WI38 (cell line): Measurements from ENCODE around the gene C16orf78.

Experiments used
- H3K4me3 ChIP-seq: 2 replicates; pipeline ENCODE4 v1.5.1; 2011; ENCODE audit warnings: low read depth, mild to moderate bottlenecking, control low read depth, low read length
- TF ChIP-seq, protein P1 (sequence below): IDR thresholded peaks from 2 replicates; pipeline ENCODE4 v1.5.1; 2012; ENCODE audit warnings: low read depth, mild to moderate bottlenecking, control low read depth, low read length

Gene C16orf78

DNA sequence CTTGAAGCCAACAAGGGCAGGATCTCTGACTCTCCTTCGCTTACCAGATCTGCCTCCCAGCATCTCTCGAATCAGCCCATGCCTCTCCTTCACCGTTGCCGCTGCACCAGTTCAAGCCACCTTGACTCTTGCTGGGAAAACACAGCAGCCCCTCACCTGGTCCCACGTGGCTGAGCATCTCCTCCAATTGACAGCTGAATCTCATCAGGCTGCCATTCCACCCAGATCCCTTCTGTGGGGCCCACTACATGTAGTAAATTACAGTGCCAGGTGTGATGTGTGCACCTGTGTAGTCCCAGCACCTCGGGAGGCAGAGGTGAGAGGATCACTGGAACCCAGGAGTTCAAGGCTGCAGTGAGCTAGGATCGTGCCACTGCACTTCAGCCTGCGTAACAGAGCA lies 37.8 kb upstream of the C16orf78 start:
- H3K4me3 ChIP-seq = no peak overlapping the region
- TF ChIP-seq, protein P1, sequence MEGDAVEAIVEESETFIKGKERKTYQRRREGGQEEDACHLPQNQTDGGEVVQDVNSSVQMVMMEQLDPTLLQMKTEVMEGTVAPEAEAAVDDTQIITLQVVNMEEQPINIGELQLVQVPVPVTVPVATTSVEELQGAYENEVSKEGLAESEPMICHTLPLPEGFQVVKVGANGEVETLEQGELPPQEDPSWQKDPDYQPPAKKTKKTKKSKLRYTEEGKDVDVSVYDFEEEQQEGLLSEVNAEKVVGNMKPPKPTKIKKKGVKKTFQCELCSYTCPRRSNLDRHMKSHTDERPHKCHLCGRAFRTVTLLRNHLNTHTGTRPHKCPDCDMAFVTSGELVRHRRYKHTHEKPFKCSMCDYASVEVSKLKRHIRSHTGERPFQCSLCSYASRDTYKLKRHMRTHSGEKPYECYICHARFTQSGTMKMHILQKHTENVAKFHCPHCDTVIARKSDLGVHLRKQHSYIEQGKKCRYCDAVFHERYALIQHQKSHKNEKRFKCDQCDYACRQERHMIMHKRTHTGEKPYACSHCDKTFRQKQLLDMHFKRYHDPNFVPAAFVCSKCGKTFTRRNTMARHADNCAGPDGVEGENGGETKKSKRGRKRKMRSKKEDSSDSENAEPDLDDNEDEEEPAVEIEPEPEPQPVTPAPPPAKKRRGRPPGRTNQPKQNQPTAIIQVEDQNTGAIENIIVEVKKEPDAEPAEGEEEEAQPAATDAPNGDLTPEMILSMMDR = no peak

DNA sequence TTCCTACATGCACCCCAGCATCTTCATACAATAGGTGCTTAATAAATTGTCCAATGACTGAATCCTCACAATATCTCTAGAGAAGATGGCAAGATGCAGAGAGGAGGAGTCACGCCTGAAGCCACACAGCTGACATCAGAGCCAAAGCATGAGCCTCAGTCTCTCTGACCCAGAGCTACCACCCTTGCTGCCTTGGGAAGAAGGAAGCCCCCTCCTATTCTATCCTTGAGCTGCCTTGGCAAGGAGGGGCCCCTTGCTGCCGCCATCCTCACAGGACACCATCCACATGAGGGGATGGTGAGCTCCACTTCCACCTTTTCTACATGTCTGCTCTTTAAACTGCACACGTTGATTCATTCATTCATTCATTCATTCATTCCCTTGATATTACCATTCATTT lies 37.0 kb upstream of the C16orf78 start:
- no peak overlapping the region for H3K4me3 ChIP-seq
- TF ChIP-seq, protein P1 = no peak

DNA sequence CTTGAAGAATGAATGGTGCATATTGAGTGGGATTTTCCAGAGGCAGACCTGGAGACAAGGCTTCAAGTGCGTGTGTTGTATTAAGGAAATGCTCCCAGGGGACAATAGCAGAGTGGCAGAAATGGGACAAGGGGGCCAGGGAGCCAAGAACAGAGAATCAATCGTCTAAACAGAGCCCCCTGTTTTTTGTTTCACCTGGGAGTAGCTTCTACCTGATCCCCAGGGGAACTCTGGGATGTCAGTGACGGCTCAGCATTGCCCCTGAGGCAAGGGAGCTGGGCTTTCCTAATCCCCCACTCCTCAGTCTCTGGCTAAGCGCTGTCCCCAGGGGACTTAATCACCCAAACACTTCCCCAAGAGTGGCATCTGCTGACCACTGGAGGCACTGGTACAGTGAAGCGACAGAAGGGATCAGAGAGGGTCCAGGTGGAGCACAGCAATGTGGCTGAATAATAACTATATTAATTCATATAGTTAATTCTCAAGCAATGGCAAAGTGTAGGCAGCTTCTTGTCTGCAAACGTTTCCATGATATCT lies 35.7 kb upstream of the C16orf78 start:
- TF ChIP-seq, protein P1 = no peak
- H3K4me3 ChIP-seq = no peak overlapping the region

DNA sequence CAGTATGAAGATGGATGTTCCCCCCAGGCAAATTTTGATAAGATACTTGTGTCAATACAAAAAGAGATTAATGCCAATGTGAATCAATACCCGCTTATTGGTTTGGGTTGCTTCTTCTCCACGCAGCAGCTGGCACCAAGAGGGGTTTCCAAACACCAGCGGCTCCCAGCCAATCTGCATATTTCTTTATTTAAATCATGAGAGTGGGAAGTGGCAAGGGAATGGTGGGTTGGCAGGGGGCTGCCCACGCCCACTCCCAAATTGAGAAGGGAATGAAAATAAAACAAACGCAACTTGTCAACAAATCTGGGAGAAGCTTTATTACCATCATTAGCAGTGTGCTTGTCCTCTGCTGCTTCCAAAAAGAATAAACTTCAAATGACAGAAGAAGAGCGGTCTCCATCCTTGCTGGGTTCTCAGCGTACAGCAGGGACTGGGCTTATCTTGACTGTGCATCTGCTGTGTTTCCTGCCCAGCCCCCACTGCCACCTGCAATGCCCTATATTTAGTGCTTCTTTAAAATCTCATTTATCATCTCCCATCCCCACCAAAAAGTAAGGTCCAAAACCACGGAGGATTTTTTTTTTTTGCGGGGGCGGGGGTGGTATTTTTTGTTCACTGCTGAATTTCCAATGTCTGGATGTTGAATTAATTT lies 34.9 kb upstream of the C16orf78 start:
- TF ChIP-seq, protein P1 = no peak
- H3K4me3 ChIP-seq = no peak overlapping the region

DNA sequence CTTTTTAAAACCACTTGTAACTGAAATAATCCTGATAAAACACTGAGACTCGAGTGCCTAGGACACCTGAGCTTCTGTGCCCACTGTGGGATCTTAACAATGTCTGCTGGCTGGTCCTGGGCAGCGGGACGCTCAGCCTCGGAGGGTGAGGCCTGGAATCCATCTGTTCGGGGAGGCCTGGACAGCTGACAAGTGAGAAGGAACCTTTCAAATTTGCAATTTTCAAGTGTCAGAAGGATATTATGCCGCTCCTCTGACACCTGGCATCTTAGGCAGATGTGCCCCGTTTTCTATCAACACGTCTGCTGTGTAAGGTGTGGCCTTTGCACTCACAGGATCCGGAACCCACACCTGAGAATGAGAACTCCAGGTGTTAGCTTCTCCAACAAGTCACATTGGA lies 33.1 kb upstream of the C16orf78 start:
- H3K4me3 ChIP-seq = no peak overlapping the region
- TF ChIP-seq, protein P1 = no peak

DNA sequence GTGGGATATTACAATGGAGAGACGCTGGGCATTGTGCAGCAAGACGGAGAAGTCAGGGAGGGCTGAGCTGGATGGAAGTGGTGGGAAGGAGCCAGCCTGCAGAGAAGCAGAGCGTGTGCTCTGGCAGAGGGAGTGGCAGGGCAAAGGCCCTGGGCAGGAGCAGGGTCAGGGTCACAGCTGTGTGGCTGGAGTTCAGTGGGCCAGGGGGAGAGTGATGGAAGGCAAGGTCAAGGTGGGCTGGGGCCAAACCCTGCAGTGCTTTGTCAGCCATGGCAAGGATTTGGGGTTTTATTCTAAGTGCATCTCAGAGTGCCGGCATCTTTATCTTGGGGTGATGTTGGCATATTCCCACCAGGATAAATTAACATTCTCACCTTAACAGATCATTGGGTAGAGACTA lies 31.9 kb upstream of the C16orf78 start:
- no peak overlapping the region for H3K4me3 ChIP-seq
- TF ChIP-seq, protein P1 = no peak

DNA sequence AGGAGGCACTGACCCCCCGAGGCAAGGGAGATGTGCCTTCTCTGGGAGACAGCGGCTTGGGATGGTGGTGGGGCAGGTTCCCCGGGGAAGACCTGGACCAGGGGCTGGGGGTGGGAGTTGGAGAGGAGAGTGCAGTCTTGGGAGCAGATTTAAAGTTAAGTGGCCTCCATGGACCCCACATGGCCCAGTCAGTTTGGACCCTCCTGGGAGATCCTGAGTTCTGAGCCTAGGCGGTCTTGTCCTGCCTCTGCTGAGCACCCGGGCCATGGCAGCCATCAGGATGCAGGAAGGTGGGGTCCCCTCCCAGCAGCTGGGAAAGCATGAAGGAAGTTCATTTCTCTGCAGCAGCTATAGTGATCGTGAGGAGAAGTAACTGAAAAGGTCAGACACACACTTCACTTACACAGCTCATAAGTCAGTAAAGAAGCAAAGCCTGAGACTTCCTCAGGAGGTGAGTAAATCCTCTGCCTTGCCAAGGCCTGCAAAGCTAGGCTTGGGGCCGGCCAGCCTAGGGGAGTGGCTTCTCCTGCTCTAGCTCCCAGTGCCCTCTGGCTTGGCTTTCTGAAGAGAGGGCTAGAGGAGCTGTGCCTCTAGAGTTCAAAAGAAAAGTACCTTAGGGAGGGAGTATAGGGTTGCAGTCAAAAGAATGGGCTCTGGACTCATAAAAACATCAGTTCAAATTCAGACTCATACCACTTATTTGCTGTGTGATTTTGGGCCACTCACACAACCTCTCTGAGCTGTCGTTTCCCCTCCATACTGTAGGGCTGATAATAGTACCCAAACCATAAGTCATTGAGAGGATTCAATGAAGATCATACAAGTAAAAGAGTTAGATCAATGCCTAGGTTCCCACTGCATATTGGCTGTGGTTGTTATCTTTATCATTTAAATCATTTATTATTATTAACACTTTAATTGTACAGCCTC lies 31.0 kb upstream of the C16orf78 start:
- H3K4me3 ChIP-seq = no peak overlapping the region
- TF ChIP-seq, protein P1 = no peak
